Measurements from ENCODE around the gene LY86. TPM values are rescaled to one million over a fixed set of nuclear protein-coding genes. Genes with fewer than 3 reads are reported as not detected.

Gene LY86
- total and polyA plus RNA-seq, 9 of the 15 experiments (the other 6 are each of a cell fraction or from before 2014, with no cell fraction given): 0.08 to 0.20 TPM; not detected in 7

- TF ChIP-seq TSHZ1 (CRISPR knock-in tag; IDR thresholded peaks at IDR 0.05) (0 out of 2 replicates have a peak, but pooled peaks have one; percentile 24), MYC (IDR thresholded peaks at IDR 0.05; ENCODE audit: low read depth, low read length) (no peak), MYC (CRISPR knock-in tag; IDR thresholded peaks at IDR 0.05; ENCODE audit: borderline replicate concordance, low read depth) (0 out of 2 replicates have a peak, but pooled peaks have one; percentile 38), ESRRB (CRISPR knock-in tag; IDR thresholded peaks at IDR 0.05; ENCODE audit: borderline replicate concordance) (no peak), MAZ (CRISPR knock-in tag; conservative IDR thresholded peaks at IDR 0.05 in 1 of 2, IDR thresholded peaks at IDR 0.05 in 1 of 2) (peak; percentile 44 to 60; a peak in 2 of 4 replicates), DMBX1 (CRISPR knock-in tag; IDR thresholded peaks at IDR 0.05; ENCODE audit: borderline replicate concordance) (peak; percentile 45; the same call in 1 of the 2 replicates), HSF4 (CRISPR knock-in tag; IDR thresholded peaks at IDR 0.05; ENCODE audit: borderline replicate concordance) (0 out of 2 replicates have a peak, but pooled peaks have one; percentile 11), GATAD2A (IDR thresholded peaks at IDR 0.05) (no peak), FOXJ2 (tag; IDR thresholded peaks at IDR 0.05) (peak; percentile 60; the same call in 1 of the 2 replicates), JUND (IDR thresholded peaks at IDR 0.05; ENCODE audit: borderline replicate concordance, low read depth, low read length) (no peak), JUND (tag; IDR thresholded peaks at IDR 0.05; ENCODE audit: borderline replicate concordance, low read depth, low read length) (peak; percentile 0; the same call in 1 of the 3 replicates), ELF4 (CRISPR knock-in tag; IDR thresholded peaks at IDR 0.05) (0 out of 2 replicates have a peak, but pooled peaks have one; percentile 6), FIP1L1 (IDR thresholded peaks at IDR 0.05; ENCODE audit: low read depth, low read length, poor library complexity, severe bottlenecking) (no peak)
- TF ChIP-seq, protein P1, sequence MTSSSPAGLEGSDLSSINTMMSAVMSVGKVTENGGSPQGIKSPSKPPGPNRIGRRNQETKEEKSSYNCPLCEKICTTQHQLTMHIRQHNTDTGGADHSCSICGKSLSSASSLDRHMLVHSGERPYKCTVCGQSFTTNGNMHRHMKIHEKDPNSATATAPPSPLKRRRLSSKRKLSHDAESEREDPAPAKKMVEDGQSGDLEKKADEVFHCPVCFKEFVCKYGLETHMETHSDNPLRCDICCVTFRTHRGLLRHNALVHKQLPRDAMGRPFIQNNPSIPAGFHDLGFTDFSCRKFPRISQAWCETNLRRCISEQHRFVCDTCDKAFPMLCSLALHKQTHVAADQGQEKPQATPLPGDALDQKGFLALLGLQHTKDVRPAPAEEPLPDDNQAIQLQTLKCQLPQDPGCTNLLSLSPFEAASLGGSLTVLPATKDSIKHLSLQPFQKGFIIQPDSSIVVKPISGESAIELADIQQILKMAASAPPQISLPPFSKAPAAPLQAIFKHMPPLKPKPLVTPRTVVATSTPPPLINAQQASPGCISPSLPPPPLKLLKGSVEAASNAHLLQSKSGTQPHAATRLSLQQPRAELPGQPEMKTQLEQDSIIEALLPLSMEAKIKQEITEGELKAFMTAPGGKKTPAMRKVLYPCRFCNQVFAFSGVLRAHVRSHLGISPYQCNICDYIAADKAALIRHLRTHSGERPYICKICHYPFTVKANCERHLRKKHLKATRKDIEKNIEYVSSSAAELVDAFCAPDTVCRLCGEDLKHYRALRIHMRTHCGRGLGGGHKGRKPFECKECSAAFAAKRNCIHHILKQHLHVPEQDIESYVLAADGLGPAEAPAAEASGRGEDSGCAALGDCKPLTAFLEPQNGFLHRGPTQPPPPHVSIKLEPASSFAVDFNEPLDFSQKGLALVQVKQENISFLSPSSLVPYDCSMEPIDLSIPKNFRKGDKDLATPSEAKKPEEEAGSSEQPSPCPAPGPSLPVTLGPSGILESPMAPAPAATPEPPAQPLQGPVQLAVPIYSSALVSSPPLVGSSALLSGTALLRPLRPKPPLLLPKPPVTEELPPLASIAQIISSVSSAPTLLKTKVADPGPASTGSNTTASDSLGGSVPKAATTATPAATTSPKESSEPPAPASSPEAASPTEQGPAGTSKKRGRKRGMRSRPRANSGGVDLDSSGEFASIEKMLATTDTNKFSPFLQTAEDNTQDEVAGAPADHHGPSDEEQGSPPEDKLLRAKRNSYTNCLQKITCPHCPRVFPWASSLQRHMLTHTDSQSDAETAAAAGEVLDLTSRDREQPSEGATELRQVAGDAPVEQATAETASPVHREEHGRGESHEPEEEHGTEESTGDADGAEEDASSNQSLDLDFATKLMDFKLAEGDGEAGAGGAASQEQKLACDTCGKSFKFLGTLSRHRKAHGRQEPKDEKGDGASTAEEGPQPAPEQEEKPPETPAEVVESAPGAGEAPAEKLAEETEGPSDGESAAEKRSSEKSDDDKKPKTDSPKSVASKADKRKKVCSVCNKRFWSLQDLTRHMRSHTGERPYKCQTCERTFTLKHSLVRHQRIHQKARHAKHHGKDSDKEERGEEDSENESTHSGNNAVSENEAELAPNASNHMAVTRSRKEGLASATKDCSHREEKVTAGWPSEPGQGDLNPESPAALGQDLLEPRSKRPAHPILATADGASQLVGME (CRISPR knock-in tag; IDR thresholded peaks at IDR 0.05): peak; percentile 67; the same call in 1 of the 2 replicates
- TF ChIP-seq, protein P2, sequence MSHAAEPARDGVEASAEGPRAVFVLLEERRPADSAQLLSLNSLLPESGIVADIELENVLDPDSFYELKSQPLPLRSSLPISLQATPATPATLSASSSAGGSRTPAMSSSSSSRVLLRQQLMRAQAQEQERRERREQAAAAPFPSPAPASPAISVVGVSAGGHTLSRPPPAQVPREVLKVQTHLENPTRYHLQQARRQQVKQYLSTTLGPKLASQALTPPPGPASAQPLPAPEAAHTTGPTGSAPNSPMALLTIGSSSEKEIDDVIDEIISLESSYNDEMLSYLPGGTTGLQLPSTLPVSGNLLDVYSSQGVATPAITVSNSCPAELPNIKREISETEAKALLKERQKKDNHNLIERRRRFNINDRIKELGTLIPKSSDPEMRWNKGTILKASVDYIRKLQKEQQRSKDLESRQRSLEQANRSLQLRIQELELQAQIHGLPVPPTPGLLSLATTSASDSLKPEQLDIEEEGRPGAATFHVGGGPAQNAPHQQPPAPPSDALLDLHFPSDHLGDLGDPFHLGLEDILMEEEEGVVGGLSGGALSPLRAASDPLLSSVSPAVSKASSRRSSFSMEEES (CRISPR knock-in tag; IDR thresholded peaks at IDR 0.05): peak; percentile 14
Measured at GRCh38 chr6:6694825-6695624, 106.5 kb downstream of the LY86 start (continued).
